HepG2 (cell line): ENCODE results near the gene EZH1. TPM values are rescaled to one million over a fixed set of nuclear protein-coding genes. Genes with fewer than 3 reads are reported as not detected.

Experiments used
- ATAC-seq: fragments of 200-7000 bp; cut with Tn5 transposase; 3 replicates; pipeline ENCODE4 v1.9.1; 2020; ENCODE audit warnings: mild to moderate bottlenecking, moderate library complexity
- BruUV-seq: library from RNA; stranded (reverse); fragments of 400-500 nt; replicated peaks from 2 replicates; lab custom pipeline; 2021; lab: Mats Ljungman, UMichigan
- CTCF ChIA-PET: fragments of 300-600 bp; formaldehyde crosslinking; extraction: SDS; loops from one replicate; lab custom pipeline; 2021; ENCODE audit warnings: low total read pairs, inconsistent platforms, low intra/inter-chr PET ratio; lab: Yijun Ruan, JAX
- POLR2A ChIA-PET: fragments of 350-600 bp; sonication (Branson Sonifier 250); formaldehyde crosslinking; loops from one replicate; lab custom pipeline; 2020; ENCODE audit warnings: antibody characterized with exemption, inconsistent platforms; lab: Yijun Ruan, JAX
- DNase-seq: peaks from one replicate; pipeline ENCODE4 v3.0.0-alpha.2; 2015; ENCODE audit warnings: low spot score
- FAIRE-seq: peaks from 3 replicates; lab custom pipeline; 2011; peaks lifted over from hg19 to GRCh38; lab: Jason Lieb, UNC
- H2AFZ ChIP-seq: one replicate; pipeline ENCODE4 v1.6.1; 2011; ENCODE audit warnings: low read length, inconsistent platforms
- H3K27ac ChIP-seq: fragments of 300-600 bp; 3 replicates; pipeline ENCODE4 v1.8.0; 2011; ENCODE audit warnings: mixed run types, mild to moderate bottlenecking, mixed read lengths, low read length, inconsistent platforms; ENCODE audit not compliant: insufficient read depth; ENCODE audit errors: extremely low read length
- H3K27me3 ChIP-seq, 2 experiments: fragments of 200-600 bp in 1 of 2; 2 replicates in 1 of 2; 3 replicates in 1 of 2; pipeline versions ENCODE4 v1.6.0 to v1.8.0; 2011; ENCODE audit warnings: low read length in 2 of 2, mild to moderate bottlenecking in 2 of 2, moderate library complexity in 2 of 2, inconsistent platforms in 1 of 2; ENCODE audit not compliant: insufficient read depth in 2 of 2, control insufficient read depth in 1 of 2
- H3K36me3 ChIP-seq, 2 experiments: fragments of 200-600 bp in 1 of 2; replicated peaks in 1 of 2; 2 replicates in 1 of 2; 3 replicates in 1 of 2; pipeline versions ENCODE4 v1.5.1 to v1.8.0; 2011; ENCODE audit warnings: low read length in 2 of 2, inconsistent platforms in 1 of 2; ENCODE audit not compliant: insufficient read depth in 2 of 2, control insufficient read depth in 1 of 2
- H3K4me1 ChIP-seq: 2 replicates; pipeline ENCODE4 v1.5.1; 2012; ENCODE audit warnings: low read length, inconsistent platforms; ENCODE audit not compliant: insufficient read depth
- H3K4me2 ChIP-seq: 2 replicates; pipeline ENCODE4 v1.6.0; 2011; ENCODE audit warnings: low read depth, low read length, inconsistent platforms
- H3K4me3 ChIP-seq, 3 experiments: fragments of 200-600 bp in 1 of 3; sonication (generic), shearing (Covaris generic) in 1 of 3; replicated peaks in 1 of 3; 2 replicates each; pipeline ENCODE4 v1.5.1; 2011 to 2016; ENCODE audit warnings: low read length in 3 of 3, inconsistent platforms in 2 of 3, low read depth in 2 of 3, mild to moderate bottlenecking in 2 of 3, control low read depth in 1 of 3, mixed read lengths in 1 of 3; ENCODE audit not compliant: insufficient read depth in 1 of 3
- H3K79me2 ChIP-seq: one replicate; pipeline ENCODE4 v1.6.1; 2011; ENCODE audit warnings: low read length, inconsistent platforms; ENCODE audit not compliant: insufficient read depth
- H3K9ac ChIP-seq: 2 replicates; pipeline ENCODE4 v1.6.0; 2011; ENCODE audit warnings: mild to moderate bottlenecking, low read depth, low read length, inconsistent platforms; ENCODE audit not compliant: insufficient read depth
- H3K9me3 ChIP-seq: 2 replicates; pipeline ENCODE4 v1.5.1; 2012; ENCODE audit warnings: mild to moderate bottlenecking, low read length
- H4K20me1 ChIP-seq: 2 replicates; pipeline ENCODE4 v1.6.0; 2011; ENCODE audit warnings: inconsistent platforms, mild to moderate bottlenecking, low read length, moderate library complexity; ENCODE audit not compliant: insufficient read depth
- AGO2 ChIP-seq: fragments of 200-400 bp; formaldehyde crosslinking; optimal IDR thresholded peaks from 2 replicates; pipeline ENCODE3; 2017; ENCODE audit warnings: mild to moderate bottlenecking, low read depth, low read length, moderate library complexity
- HNRNPK ChIP-seq: fragments of 200-400 bp; formaldehyde crosslinking; IDR thresholded peaks from 2 replicates; pipeline ENCODE4 v1.6.1; 2018; ENCODE audit warnings: low read length, low read depth, moderate library complexity, mild to moderate bottlenecking; ENCODE audit not compliant: poor library complexity, severe bottlenecking
- JUND ChIP-seq: sonication (generic); formaldehyde crosslinking; IDR thresholded peaks from 2 replicates; pipeline ENCODE4 v1.8.0; 2022; ENCODE audit warnings: mild to moderate bottlenecking, missing genetic modification reagents
- NR3C1 ChIP-seq: sonication (generic); formaldehyde crosslinking; IDR thresholded peaks from 2 replicates; pipeline ENCODE4 v1.4.0; 2020; ENCODE audit warnings: missing genetic modification reagents
- RBFOX2 ChIP-seq: fragments of 200-400 bp; formaldehyde crosslinking; IDR thresholded peaks from 2 replicates; pipeline ENCODE4 v1.6.1; 2017; ENCODE audit warnings: low read depth, mild to moderate bottlenecking, low read length
- TAF1 ChIP-seq: sonication (generic); formaldehyde crosslinking; IDR thresholded peaks from 2 replicates; pipeline ENCODE4 v1.4.0; 2020; ENCODE audit warnings: missing genetic modification reagents
- ZSCAN30 ChIP-seq: sonication (generic); formaldehyde crosslinking; IDR thresholded peaks from 2 replicates; pipeline ENCODE4 v1.5.0; 2020; ENCODE audit warnings: mild to moderate bottlenecking, missing genetic modification reagents
- WGBS: methylation state at CpG from one replicate; pipeline ENCODE4 v1.1.6; 2017; ENCODE audit warnings: low lambda C conversion rate; 5-methylcytosine and 5-hydroxymethylcytosine counted together
- in situ Hi-C: cut with HindIII; loops from 2 replicates; pipeline ENCODE4 v1.10.0; 2017; ENCODE audit warnings: low pct_unique_long_range_greater_than_20kb; ENCODE audit not compliant: extremely low pct_ligation_motif_present
- intact Hi-C: fragments of 100-400 bp; cut with micrococcal nuclease; formaldehyde crosslinking; loops from one replicate; pipeline ENCODE4 v1.10.0; 2022; ENCODE audit not compliant: unreplicated experiment
- polyA plus RNA-seq, 8 experiments: library from polyadenylated mRNA; depleted of rRNA in 3 of 8; stranded (reverse) in 7 of 8; unstranded in 1 of 8; fragments of >200 nt; fragmentation: Illumina TruSeq in 4 of 8; extraction: Trizol in 4 of 8; gene quantifications; 2 replicates each; pipeline versions ENCODE4 v1.2.1 to v1.2.3, GENCODE V29; 2011 to 2016; ENCODE audit warnings: low read depth in 4 of 8, missing spikeins in 1 of 8, mixed read lengths in 1 of 8; ENCODE audit not compliant: insufficient read depth in 1 of 8
- total RNA-seq, 5 experiments: library from RNA; depleted of rRNA; stranded (reverse); fragments of >200 nt; fragmentation: Illumina TruSeq; extraction: Trizol; gene quantifications; 2 replicates each; pipeline ENCODE4 v1.2.3, GENCODE V29; 2016; ENCODE audit warnings: low read depth in 1 of 5

Gene EZH1
- total and polyA plus RNA-seq, 2 of the 13 experiments (the other 11 are each of a cell fraction or from before 2014, with no cell fraction given): 11.6 to 24.0 TPM

GRCh38 chr17:42672038-42672437 lies 72.8 kb downstream of the EZH1 start:
- CTCF ChIA-PET: no interaction called here
- DNase-seq (no peak), FAIRE-seq (no peak)
- Histone ChIP-seq H3K4me1 (peaks cover 35% of the 10 kb centered on the region), H3K27ac (no peak overlapping the region), H3K79me2 (peaks cover 22% of the 10 kb centered on the region), H2AFZ (no peak overlapping the region), H3K4me3 (no peak overlapping the region), H3K9ac (no peak overlapping the region), H3K9me3 (no peaks in the 10 kb centered on the region), H4K20me1 (no peaks in the 10 kb centered on the region; the same call in 1 of the 2 replicates), H3K4me2 (no peak overlapping the region), H3K36me3 (peaks cover 11 to 52% of the 10 kb centered on the region in 2 experiments)
- WGBS: 98% methylated on average over 28 of the region's 28 CpGs
- POLR2A ChIA-PET: no interaction called here
- BruUV-seq: no TSS peak
- in situ Hi-C loops: no loop called here
- TF ChIP-seq TAF1 (CRISPR knock-in tag) (no peak), HNRNPK (peak; percentile 11)
- TF ChIP-seq, all 625 proteins: peak for 1
- H3K27me3 ChIP-seq: no peaks in the 10 kb centered on the region
- no peak for ATAC-seq
- intact Hi-C loops: no loop called here

DNA sequence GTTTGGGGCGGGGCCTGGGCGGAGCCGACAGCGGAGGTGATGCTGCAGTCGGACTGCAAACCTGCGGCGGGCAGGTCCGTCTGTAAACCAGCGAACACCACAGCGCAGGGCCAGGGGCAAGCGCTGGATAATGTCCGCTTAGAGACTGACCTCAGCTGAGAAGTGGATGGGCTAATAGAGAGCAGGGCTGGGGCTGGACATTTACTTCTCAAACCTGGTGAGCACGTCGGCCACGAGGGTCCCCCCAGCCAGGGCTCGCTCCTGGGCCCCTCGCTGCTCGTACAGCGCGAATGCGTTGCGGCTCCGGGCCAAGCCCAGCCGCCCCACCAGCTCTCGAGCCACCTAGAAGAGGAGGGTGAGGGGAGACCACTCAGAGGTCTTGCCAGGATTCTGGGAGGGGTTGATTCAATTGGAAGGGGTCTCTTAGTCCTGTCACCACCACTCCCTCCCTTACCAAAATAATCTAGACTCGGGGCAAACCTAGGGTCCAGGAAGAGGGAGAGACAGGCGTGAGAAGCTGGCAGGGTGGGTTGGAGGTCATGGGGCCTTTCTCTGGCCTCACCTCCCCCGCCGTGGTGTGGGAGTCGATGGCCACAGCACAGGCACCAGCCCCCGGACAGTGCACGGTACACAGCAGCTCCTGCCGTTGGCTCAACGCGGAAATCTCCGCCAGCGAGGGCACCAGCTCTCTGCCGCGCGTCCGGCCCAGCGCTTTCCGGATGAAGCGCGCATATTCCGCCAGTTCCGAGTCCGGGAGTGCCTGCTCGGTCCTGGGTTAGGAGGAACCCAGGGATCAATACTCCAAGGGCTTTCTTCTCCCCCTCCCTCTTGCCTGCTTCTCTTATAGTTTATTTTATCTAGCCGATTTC lies 73.8 kb downstream of the EZH1 start:
- no peaks in the 10 kb centered on the region for H3K27me3 ChIP-seq
- 94% methylated on average over 39 of the region's 50 CpGs for WGBS
- in situ Hi-C loops (no loop called here), intact Hi-C loops (no loop called here)
- BruUV-seq: no TSS peak
- ChIA-PET CTCF (no interaction called here), POLR2A (interaction anchor here (1.2 kb wide), 1 partner anchor 62 kb away, joined by 3 read pairs; the partner anchor contains the start of genes RETREG3 and TUBG1)
- no peak overlapping the region for H3K27ac ChIP-seq
- TF ChIP-seq JUND (CRISPR knock-in tag) (no peak), NR3C1 (CRISPR knock-in tag) (no peak), ZSCAN30 (CRISPR knock-in tag) (no peak), AGO2 (peak; percentile 42), RBFOX2 (peak; percentile 73)
- FAIRE-seq: no peak
- peaks cover 15% of the 10 kb centered on the region for H3K79me2 ChIP-seq
- ATAC-seq: no peak
- H3K9me3 ChIP-seq: no peaks in the 10 kb centered on the region
- no peak overlapping the region for H3K9ac ChIP-seq
- no peak overlapping the region for H2AFZ ChIP-seq
- peaks cover 36% of the 10 kb centered on the region for H3K4me1 ChIP-seq
- H3K4me3 ChIP-seq: no peak overlapping the region
- no peak for DNase-seq
- no peaks in the 10 kb centered on the region; the same call in 1 of the 2 replicates for H4K20me1 ChIP-seq
- H3K4me2 ChIP-seq: no peak overlapping the region
- peaks cover 13 to 58% of the 10 kb centered on the region in 2 experiments for H3K36me3 ChIP-seq
